Measurements from ENCODE around the gene MORN1. TPM values are rescaled to one million over a fixed set of nuclear protein-coding genes. Genes with fewer than 3 reads are reported as not detected.

MORN1 gene
- total RNA-seq, 1 donor from 2014 or later, result 24.4 TPM

DNA sequence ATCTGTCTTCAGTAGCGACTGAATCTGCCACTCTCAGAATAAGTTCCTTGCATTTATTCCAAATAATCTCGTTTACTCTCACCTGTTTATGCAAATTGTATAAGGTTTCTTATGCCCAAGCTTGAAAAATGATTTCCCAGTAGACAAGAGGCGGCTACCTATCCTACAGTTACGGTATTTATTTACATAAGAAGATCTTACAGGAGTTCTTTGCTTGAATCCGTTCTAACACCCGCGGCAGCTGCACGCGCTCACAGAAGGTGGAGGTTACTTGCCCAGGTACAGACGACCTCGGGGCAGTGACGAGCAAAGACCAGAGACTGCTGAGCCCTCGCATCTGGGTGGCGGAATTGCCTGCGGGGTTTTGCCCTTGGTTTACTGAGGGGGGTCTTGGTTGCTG lies 83.4 kb downstream of the MORN1 start:
- no peak overlapping the region for H3K27ac Mint-ChIP-seq (ENCODE audit: unreplicated experiment)
- peaks cover 11% of the 10 kb centered on the region for H3K36me3 Mint-ChIP-seq (ENCODE audit: low read depth)
- no peak for TF ChIP-seq CTCF (conservative IDR thresholded peaks at IDR 0.05)
- H3K27me3 Mint-ChIP-seq (ENCODE audit: low read depth), result no peaks in the 10 kb centered on the region
- H3K9me3 Mint-ChIP-seq, result no peaks in the 10 kb centered on the region
- peaks cover 5% of the 10 kb centered on the region for H3K4me1 Mint-ChIP-seq
- no peak for DNase-seq (ENCODE audit: low read depth, low spot score)
- H3K4me3 Mint-ChIP-seq, result no peak overlapping the region

- no peak for DNase-seq (ENCODE audit: low read depth, low spot score)
- H3K4me3 Mint-ChIP-seq, result no peak overlapping the region
- no peaks in the 10 kb centered on the region for H3K9me3 Mint-ChIP-seq
- peaks cover 5% of the 10 kb centered on the region for H3K4me1 Mint-ChIP-seq
- H3K27me3 Mint-ChIP-seq (ENCODE audit: low read depth), result no peaks in the 10 kb centered on the region
- no peak for TF ChIP-seq CTCF (conservative IDR thresholded peaks at IDR 0.05)
- H3K27ac Mint-ChIP-seq (ENCODE audit: unreplicated experiment), result no peak overlapping the region
- peaks cover 11% of the 10 kb centered on the region for H3K36me3 Mint-ChIP-seq (ENCODE audit: low read depth)
Observed at GRCh38 chr1:2307064-2307605, 84.2 kb downstream of the MORN1 start.

DNA sequence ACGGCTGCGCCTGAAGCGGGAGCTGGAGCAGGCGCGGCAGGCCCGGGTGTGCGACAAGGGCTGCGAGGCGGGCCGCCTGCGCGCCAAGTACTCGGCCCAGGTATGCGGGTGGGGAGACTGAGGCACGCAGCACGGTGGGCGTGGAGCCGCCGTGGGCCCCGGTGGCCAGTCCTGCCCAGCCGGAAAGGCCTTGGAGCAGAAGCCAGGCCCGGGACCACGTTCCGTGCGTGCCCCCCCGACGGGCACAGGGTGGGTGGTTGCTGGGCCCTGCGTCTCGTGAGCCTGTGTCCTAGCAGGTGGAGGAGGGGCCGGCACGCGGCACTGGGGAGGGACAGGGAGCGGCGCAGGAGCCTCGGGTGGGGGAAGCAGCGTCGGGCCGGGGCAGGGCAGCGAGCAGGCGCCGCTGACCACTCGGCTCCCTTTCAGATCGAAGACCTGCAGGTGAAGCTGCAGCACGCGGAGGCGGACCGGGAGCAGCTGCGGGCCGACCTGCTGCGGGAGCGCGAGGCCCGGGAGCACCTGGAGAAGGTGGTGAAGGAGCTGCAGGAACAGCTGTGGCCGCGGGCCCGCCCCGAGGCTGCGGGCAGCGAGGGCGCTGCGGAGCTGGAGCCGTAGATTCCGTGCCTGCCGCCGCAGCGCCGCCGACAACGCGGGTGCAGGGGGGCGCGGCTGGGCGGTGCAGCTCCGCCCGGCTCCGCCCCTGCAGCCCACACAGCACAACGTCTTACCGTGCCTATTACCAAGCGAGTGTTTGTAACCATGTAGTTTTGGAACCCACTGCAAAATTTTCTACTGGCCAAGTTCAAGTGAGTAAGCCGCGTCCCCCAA lies 85.0 kb downstream of the MORN1 start:
- H3K4me3 Mint-ChIP-seq, result no peak overlapping the region
- H3K9me3 Mint-ChIP-seq, result no peaks in the 10 kb centered on the region
- DNase-seq (ENCODE audit: low read depth, low spot score), result no peak
- H3K27ac Mint-ChIP-seq (ENCODE audit: unreplicated experiment), result no peak overlapping the region
- H3K27me3 Mint-ChIP-seq (ENCODE audit: low read depth), result no peaks in the 10 kb centered on the region
- no peak for TF ChIP-seq CTCF (conservative IDR thresholded peaks at IDR 0.05)
- peaks cover 11% of the 10 kb centered on the region for H3K36me3 Mint-ChIP-seq (ENCODE audit: low read depth)
- H3K4me1 Mint-ChIP-seq, result peaks cover 5% of the 10 kb centered on the region

GRCh38 chr1:2304921-2305681 lies 86.3 kb downstream of the MORN1 start:
- H3K4me1 Mint-ChIP-seq, result peaks cover 5% of the 10 kb centered on the region
- no peak for TF ChIP-seq CTCF (conservative IDR thresholded peaks at IDR 0.05)
- H3K36me3 Mint-ChIP-seq (ENCODE audit: low read depth), result peaks cover 11% of the 10 kb centered on the region
- H3K27ac Mint-ChIP-seq (ENCODE audit: unreplicated experiment), result no peak overlapping the region
- H3K9me3 Mint-ChIP-seq, result no peaks in the 10 kb centered on the region
- DNase-seq (ENCODE audit: low read depth, low spot score), result no peak
- H3K27me3 Mint-ChIP-seq (ENCODE audit: low read depth), result no peaks in the 10 kb centered on the region
- no peak overlapping the region for H3K4me3 Mint-ChIP-seq

GRCh38 chr1:2304282-2304681 lies 87.1 kb downstream of the MORN1 start:
- Mint-ChIP-seq H3K27ac (ENCODE audit: unreplicated experiment) (no peak overlapping the region), H3K4me1 (peaks cover 5% of the 10 kb centered on the region), H3K36me3 (ENCODE audit: low read depth) (peaks cover 11% of the 10 kb centered on the region), H3K4me3 (no peak overlapping the region), H3K27me3 (ENCODE audit: low read depth) (no peaks in the 10 kb centered on the region), H3K9me3 (no peaks in the 10 kb centered on the region)
- DNase-seq (ENCODE audit: low read depth, low spot score), result no peak
- TF ChIP-seq CTCF (conservative IDR thresholded peaks at IDR 0.05), result no peak
